Adipocyte (in vitro differentiated cells): Measurements from ENCODE around the gene EHBP1L1.
A peak's percentile ranks its signal among the peaks of the same experiment; 100 is the strongest.

Source experiments
- DNase-seq: peaks from one replicate; pipeline ENCODE4 v3.0.0-alpha.2; 2015; ENCODE audit warnings: low read depth
- H3K27me3 ChIP-seq: replicated peaks from 2 replicates; pipeline ENCODE4 v1.7.0; 2013; ENCODE audit warnings: mild to moderate bottlenecking, low read length, moderate library complexity; ENCODE audit not compliant: control insufficient read depth, insufficient read depth
- H3K36me3 ChIP-seq: 2 replicates; pipeline ENCODE4 v1.7.0; 2013; ENCODE audit warnings: low read length, mild to moderate bottlenecking, moderate library complexity; ENCODE audit not compliant: control insufficient read depth, insufficient read depth, severe bottlenecking
- H3K4me1 ChIP-seq: 2 replicates; pipeline ENCODE4 v1.7.0; 2013; ENCODE audit warnings: mild to moderate bottlenecking, low read length, moderate library complexity; ENCODE audit not compliant: control insufficient read depth, insufficient read depth
- H3K4me3 ChIP-seq: 2 replicates; pipeline ENCODE4 v1.7.0; 2013; ENCODE audit warnings: mild to moderate bottlenecking, low read length, moderate library complexity
- H3K9ac ChIP-seq: 2 replicates; pipeline ENCODE4 v1.7.0; 2013; ENCODE audit warnings: mild to moderate bottlenecking, low read length, moderate library complexity
- H3K9me3 ChIP-seq: 2 replicates; pipeline ENCODE4 v1.7.0; 2013; ENCODE audit warnings: mild to moderate bottlenecking, low read length, moderate library complexity; ENCODE audit not compliant: control insufficient read depth

Gene EHBP1L1

DNA sequence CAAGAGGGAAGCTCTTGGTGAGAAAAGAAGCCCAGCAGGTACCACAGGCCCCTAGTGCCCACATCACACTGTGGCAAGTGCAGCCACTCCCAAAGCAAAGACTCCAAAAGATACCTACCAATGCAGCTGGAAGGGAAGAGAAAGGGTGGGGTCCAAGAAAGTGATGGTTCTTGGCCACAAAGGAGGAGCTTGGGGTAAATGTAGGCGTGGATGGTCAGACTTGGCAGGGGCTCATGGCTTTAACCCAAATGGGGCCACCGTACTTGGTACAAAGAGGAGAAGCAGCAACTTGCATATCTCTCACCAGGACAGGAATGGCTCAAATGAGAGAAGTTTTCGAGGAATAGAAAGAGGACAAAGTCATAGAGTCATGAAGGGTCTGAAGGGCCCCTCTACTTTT lies 33.4 kb downstream of the EHBP1L1 start:
- DNase-seq, result no peak
- Histone ChIP-seq H3K36me3 (peaks cover 20% of the 10 kb centered on the region), H3K4me3 (no peak overlapping the region), H3K9me3 (no peaks in the 10 kb centered on the region), H3K9ac (peak overlapping the region; percentile 34), H3K4me1 (peaks cover 52% of the 10 kb centered on the region), H3K27me3 (no peaks in the 10 kb centered on the region)

DNA sequence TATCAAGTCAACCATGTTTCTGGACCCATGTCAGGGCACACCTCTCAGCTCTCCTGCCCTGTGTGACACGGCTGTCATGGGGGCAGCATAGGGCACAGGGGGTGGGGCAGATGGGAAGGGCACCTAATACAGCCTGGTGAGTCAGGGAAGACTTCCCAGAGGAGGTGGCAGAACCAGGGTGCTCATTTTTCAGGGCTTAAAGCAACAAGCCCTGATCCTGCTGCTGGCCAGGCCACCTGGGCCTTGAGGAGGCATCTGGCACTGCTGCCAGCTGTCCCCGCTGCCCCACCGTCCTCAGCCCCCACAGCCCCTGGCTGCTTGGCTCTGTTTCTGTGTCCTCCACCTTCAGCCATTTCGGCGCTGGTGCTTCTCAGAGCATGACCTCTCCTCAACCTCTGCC lies 33.8 kb downstream of the EHBP1L1 start:
- Histone ChIP-seq H3K4me1 (peaks cover 52% of the 10 kb centered on the region), H3K36me3 (peaks cover 16% of the 10 kb centered on the region), H3K9ac (peak overlapping the region; percentile 34), H3K4me3 (no peak overlapping the region), H3K9me3 (no peaks in the 10 kb centered on the region), H3K27me3 (no peaks in the 10 kb centered on the region)
- no peak for DNase-seq

DNA sequence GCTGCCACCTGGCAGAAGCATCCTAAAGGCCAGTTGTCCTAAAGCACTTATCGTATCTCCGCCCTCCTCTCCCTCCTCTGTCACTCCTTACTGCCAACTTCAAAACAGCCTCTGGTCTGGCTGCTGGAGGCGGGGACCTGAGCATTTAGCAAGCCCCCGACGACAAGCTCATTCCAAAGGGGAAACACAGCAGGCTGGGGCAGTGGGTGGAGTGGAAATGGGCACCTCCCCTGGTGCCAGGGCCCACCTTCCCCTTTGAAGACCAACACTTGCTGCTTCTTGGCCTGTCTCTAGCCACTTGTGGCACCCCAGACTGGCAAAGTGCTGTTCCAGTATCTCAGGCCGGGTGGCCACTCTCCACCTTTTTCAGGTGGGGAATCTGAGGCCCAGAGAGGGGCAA lies 34.6 kb downstream of the EHBP1L1 start:
- Histone ChIP-seq H3K9ac (peak overlapping the region; percentile 29), H3K27me3 (no peaks in the 10 kb centered on the region), H3K36me3 (peaks cover 9% of the 10 kb centered on the region), H3K4me3 (no peak overlapping the region), H3K4me1 (peaks cover 52% of the 10 kb centered on the region), H3K9me3 (no peaks in the 10 kb centered on the region)
- no peak for DNase-seq

DNA sequence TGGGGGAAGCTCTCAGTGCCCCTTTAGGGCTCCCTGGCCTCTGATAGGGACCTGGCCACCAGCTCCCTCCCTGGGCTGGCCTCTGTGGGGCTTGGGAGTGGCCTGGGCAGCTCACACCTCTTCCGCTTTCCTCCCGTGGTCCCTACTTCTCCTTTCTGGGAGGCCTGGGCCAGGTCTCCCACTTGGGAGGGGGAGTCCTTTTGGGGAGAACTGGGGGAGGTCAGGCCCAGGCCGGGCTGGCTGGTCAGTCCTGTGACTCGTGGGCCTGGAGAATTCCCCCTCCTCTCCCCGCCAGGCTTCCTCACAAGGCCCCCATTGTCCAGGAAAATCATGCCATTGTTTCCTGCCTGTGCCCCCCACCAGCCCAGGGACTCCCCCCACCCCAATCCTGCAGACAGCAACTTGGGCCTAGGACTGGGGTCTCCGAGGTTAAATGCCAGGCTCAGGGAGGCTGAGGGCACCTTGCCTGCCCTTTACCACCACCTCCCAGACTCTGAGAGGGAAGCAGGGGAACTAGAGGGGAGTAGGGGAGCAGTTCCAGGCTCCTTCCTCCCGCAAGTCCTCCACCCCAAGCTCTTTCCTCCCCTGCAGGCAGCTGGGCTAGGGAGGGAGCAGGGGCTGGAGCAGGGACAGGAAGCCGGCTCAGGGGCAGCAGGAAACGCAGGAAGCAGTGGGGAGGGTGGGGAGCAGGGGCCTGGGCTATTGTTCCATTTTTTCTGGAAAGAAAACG lies 35.3 kb downstream of the EHBP1L1 start:
- DNase-seq, result no peak
- peak overlapping the region; percentile 99 for H3K9ac ChIP-seq
- H3K9me3 ChIP-seq, result no peaks in the 10 kb centered on the region
- peaks cover 52% of the 10 kb centered on the region for H3K4me1 ChIP-seq
- H3K27me3 ChIP-seq, result no peaks in the 10 kb centered on the region
- no peak overlapping the region for H3K4me3 ChIP-seq
- H3K36me3 ChIP-seq, result peaks cover 3% of the 10 kb centered on the region

DNA sequence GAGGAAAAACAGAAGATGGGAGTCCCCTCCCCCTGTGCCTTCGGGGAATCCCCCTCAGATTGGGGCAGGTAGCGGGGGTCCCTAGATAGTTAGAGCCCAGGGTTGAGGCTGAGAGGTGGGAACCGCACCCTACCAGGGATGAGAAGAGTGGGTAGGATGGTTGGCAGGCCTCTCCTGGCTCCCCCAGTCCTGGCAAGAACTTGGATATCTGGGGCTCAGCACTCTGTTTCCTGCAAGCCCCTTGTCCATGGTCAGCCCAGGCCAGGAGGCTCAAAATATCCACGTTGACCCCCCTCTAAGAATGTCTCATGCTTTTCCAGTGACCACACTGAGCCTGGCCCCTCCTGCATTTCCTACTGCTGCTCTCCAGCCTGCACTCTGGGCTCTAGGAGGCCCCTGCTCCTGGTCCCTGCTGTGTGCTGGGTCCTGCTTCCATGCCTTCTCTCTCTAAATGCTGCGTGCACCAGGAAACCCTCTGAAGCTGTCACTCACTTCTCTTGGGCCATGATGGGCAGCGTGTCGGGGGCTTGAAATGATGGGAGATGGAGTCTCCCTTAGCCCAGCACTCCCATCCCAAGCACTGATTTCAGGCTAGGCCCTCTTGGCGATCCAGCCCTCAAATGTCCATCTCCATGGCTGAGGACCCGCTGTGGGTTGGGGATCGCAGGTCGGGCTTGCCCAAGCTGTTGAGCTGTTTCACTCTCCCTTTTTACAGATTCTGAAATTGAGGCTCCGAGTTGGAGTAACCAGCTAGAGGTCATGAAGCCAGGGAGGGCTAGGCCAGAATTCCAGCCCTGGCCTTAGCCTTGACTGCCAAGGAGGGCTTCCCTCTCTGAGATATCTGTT lies 36.1 kb downstream of the EHBP1L1 start:
- Histone ChIP-seq H3K27me3 (no peaks in the 10 kb centered on the region), H3K9ac (peak overlapping the region; percentile 99), H3K9me3 (no peaks in the 10 kb centered on the region), H3K4me3 (peak overlapping the region; percentile 84), H3K36me3 (peaks cover 4% of the 10 kb centered on the region), H3K4me1 (peaks cover 56% of the 10 kb centered on the region)
- DNase-seq, result peak; percentile 12

DNA sequence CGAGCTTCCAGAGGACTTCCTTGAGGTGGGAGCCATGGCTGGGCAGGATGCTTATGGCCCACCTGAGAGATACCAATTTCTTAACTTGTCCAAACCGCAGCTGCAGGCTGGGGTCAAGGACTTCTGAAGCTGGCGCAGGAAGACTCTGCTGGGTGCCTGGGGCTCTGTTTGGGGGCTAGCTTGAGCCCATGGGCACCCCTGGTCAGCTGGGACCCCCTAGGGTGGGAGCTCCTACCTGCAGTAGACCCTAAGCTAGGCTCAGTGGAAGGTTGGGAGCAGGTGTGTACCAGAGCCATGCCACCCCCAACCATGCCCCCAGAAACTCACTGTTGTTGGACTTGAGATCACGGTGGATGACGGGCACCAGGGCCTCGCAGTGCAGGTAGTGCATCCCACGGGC lies 36.8 kb downstream of the EHBP1L1 start:
- no peak for DNase-seq
- Histone ChIP-seq H3K9me3 (no peaks in the 10 kb centered on the region), H3K36me3 (peaks cover 11% of the 10 kb centered on the region), H3K4me3 (peak overlapping the region; percentile 84), H3K4me1 (peaks cover 55% of the 10 kb centered on the region), H3K9ac (peak overlapping the region; percentile 99), H3K27me3 (no peaks in the 10 kb centered on the region)

DNA sequence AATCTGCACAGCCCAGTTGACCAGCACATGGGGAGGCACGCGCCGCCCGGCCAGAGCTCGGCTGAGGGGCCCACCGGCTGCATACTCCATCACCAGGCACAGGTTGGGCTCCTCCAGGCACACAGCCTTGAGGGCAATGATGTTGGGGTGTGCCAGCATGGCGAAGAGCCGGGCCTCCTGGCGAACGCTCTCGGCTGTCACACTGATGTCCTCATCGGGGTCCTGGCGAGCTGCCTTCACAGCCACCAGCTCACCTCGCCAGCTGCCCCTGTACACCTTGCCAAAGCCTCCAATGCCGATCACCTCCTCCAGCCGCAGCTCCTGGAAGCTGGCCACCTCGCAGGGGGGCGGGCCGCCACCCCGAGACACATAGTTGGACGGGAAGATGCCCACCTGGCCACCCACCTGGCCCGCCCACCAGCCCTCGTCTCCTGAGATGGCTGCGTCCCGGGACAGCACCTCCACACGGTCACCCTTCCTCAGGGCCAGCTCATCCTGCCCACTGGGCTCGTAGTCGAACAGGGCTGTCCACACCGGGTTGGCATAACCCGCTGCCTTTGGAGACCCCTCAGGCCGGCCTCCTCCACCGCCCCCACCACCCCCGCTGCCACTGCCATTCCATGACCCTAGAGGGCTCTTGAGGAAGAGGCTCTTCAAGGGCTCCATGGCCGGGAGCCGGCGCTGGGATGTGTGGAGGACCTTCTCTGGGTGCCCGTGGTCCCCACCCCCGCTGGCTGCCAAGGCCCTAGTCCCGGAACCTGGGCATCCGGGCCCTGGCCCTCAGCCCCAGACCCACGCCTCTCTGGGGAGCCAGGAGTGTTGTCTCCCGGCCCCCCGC lies 37.5 kb downstream of the EHBP1L1 start:
- H3K4me3 ChIP-seq, result peak overlapping the region; percentile 84
- peaks cover 14% of the 10 kb centered on the region for H3K36me3 ChIP-seq
- peak overlapping the region; percentile 99 for H3K9ac ChIP-seq
- no peaks in the 10 kb centered on the region for H3K27me3 ChIP-seq
- no peak for DNase-seq
- peaks cover 52% of the 10 kb centered on the region for H3K4me1 ChIP-seq
- no peaks in the 10 kb centered on the region for H3K9me3 ChIP-seq

DNA sequence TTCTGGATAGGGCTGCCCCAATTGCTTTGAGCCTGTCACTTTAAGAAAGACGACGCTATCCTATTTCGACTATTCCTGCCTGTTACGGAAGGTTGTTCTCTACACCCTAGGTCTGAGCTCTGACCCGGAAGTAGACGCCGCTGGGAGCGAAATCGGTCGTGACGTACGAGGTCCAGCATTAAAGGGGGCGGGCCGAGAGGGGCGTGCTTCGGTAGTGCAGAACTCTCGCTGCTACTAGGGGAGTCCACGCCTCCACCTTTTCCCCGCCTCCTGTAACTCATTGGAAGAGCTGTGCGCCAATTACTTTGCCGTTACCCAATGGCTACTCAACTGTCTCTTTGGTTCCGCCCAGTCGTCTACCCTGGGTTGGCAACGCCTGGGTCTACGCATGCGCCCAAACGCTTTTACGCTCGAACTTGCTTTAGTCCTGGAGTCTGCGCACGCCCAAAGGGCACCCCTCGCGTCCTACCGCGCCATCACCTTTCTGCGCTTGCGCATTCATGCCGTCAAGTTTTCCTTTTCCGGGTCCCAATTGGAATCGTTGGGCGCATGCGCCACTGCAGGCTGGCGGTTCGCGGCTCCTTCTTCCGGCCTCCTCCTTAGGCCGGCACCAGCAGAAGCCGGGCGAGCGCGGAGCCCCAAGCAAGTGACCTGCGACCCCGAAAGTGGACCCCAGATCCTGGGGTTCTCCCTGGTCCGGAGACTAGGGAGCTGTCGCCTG lies 39.5 kb downstream of the EHBP1L1 start, which contains the start of gene PCNX3:
Gene PCNX3 (plus strand): TSS at position 548 of the 721 bp plus-strand sequence. CDS start 536 bp downstream, outside the sequence.
- peak; percentile 100 for DNase-seq
- peaks cover 35% of the 10 kb centered on the region for H3K36me3 ChIP-seq

DNA sequence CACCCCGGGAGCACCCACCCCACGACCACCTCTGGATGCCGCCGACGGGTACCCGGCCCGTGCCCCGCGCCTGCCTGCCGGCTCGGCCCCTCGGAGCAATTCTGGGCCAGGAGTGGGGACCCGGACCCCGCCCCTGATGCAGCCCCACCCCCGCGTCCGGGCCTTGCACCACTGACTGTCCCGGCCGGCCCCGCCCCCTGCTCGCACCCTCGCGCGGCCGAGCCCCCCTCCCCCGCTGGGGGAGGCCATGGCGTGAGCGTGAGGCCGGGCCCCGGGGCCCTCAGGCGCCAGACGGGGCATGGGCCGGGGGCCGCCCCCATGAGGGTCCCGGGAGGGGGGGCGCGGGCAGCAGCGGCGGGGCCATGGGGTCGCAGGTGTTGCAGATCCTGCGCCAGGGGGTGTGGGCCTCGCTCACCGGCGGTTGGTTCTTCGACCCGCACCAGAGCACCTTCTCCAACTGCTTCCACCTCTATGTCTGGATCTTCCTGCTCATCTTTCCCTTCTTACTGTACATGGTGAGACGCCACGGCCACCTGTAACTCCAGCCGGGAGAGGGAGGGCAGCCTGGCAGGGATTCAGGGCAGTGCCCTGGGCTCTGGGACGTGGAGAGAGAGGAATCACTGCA lies 40.2 kb downstream of the EHBP1L1 start:
- no peaks in the 10 kb centered on the region for H3K27me3 ChIP-seq
- H3K9me3 ChIP-seq, result no peaks in the 10 kb centered on the region
- peak overlapping the region; percentile 94 for H3K9ac ChIP-seq
- DNase-seq, result peak; percentile 52
- peaks cover 30% of the 10 kb centered on the region for H3K4me1 ChIP-seq
- H3K4me3 ChIP-seq, result peak overlapping the region; percentile 90
- peaks cover 42% of the 10 kb centered on the region for H3K36me3 ChIP-seq

More for the DNA sequence above, 39.5 kb downstream of the EHBP1L1 start, which contains the start of gene PCNX3:
- Histone ChIP-seq H3K4me3 (peak within 1 kb of the TSS; percentile 90), H3K9ac (peak within 1 kb of the TSS; percentile 99), H3K27me3 (no peaks in the 10 kb centered on the region), H3K9me3 (no peaks in the 10 kb centered on the region), H3K4me1 (peaks cover 37% of the 10 kb centered on the region)

DNA sequence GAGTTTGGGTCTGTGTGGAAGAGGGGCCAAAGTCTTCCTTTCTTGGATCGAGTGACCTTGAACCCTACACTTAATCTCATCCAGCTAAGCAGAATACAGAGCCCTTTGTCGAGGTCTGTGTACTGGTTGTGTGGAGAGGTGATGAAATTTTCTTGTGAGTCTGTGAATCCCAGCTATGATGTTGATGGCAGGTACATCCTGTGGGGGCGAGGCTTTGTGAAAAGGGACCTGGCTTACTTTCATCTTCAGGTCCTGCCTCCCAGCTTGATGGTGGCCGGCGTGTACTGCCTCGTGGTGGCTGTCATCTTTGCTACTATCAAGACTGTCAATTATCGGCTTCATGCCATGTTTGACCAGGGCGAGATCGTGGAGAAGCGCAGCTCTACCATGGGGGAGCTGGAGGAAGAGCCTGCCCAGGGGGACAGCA lies 40.7 kb downstream of the EHBP1L1 start:
- H3K27me3 ChIP-seq, result no peaks in the 10 kb centered on the region
- H3K9me3 ChIP-seq, result no peaks in the 10 kb centered on the region
- no peak for DNase-seq
- peak overlapping the region; percentile 90 for H3K4me3 ChIP-seq
- H3K4me1 ChIP-seq, result peaks cover 30% of the 10 kb centered on the region
- H3K9ac ChIP-seq, result peak overlapping the region; percentile 94
- peaks cover 45% of the 10 kb centered on the region for H3K36me3 ChIP-seq
